Left ventricle myocardium inferior (tissue), 1 donor: ENCODE data around the gene ARRDC5. TPM values are rescaled to one million over a fixed set of nuclear protein-coding genes. Genes with fewer than 3 reads are reported as not detected.
"Not testable (repeated sequence)": the region's sequence is repeated elsewhere in the genome, so short reads cannot be mapped to it uniquely, and the experiment has no call there.

ENCODE experiments used
- DNase-seq: peaks from one replicate; pipeline ENCODE4 v3.0.0-alpha.2; 2020
- H3K27ac ChIP-seq: fragments of 200-600 bp; replicated peaks from 2 replicates; pipeline ENCODE4 v1.8.0; 2021
- H3K27me3 ChIP-seq: fragments of 200-600 bp; 2 replicates; pipeline ENCODE4 v1.8.0; 2021; ENCODE audit warnings: low read depth
- H3K36me3 ChIP-seq: fragments of 200-600 bp; 2 replicates; pipeline ENCODE4 v1.8.0; 2021
- H3K4me1 ChIP-seq: fragments of 200-600 bp; 2 replicates; pipeline ENCODE4 v1.8.0; 2021
- H3K4me3 ChIP-seq: fragments of 200-600 bp; 2 replicates; pipeline ENCODE4 v1.8.0; 2021; ENCODE audit warnings: mild to moderate bottlenecking, moderate library complexity
- H3K9me3 ChIP-seq: fragments of 200-600 bp; replicated peaks from 2 replicates; pipeline ENCODE4 v1.8.0; 2021
- CTCF ChIP-seq: fragments of 200-600 bp; IDR thresholded peaks from 2 replicates; pipeline ENCODE4 v1.8.0; 2021; ENCODE audit warnings: antibody characterized with exemption, mild to moderate bottlenecking, borderline replicate concordance
- intact Hi-C: fragments of 100-400 bp; cut with micrococcal nuclease; formaldehyde crosslinking; loops from one replicate; pipeline ENCODE4 v1.11.0; 2022
- total RNA-seq: library from RNA; stranded (reverse); fragmentation: NEBNext Ultra II Directional; extraction: Animal tissue kit (Norgen Biotek cat#: 25700); gene quantifications from one replicate; pipeline ENCODE4 v1.2.1, GENCODE V29; 2021
- donor health status: DM: no; HTN: yes; CAD: no; lungs with severe emphysema.

Gene ARRDC5
- total RNA-seq, 1 donor from 2014 or later = not detected

- no peaks in the 10 kb centered on the region for H3K27me3 ChIP-seq
- H3K4me1 ChIP-seq = no peaks in the 10 kb centered on the region
- no peak overlapping the region for H3K4me3 ChIP-seq
- TF ChIP-seq CTCF = no peak
- peaks cover 52% of the 10 kb centered on the region for H3K36me3 ChIP-seq
- no peak for DNase-seq
- H3K9me3 ChIP-seq = no peaks in the 10 kb centered on the region
- intact Hi-C loops = no loop called here
- H3K27ac ChIP-seq = no peak overlapping the region
Measured at GRCh38 chr19:4859697-4860096, 43.0 kb downstream of the ARRDC5 start.

DNA sequence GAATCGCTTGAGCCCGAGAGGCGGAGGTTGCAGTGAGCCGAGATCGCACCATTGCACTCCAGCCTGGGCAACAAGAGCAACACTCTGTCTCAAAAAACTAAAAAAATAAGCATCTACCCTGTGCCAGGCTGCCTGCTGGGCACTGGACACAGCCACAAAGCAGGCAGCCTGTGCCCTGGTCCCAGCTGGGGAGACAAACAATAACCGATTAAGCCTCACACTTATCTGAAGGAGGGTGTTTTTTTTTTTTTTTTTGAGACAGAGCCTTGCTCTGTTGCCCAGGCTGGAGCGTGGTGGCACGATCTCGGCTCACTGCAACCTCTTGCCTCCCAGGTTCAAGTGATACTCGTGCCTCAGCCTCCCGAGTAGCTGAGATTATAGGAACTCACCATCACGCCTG, 46.2 kb downstream of the ARRDC5 start:
- H3K4me3 ChIP-seq, intact Hi-C loops, H3K27ac ChIP-seq, H3K4me1 ChIP-seq, H3K9me3 ChIP-seq, DNase-seq, H3K27me3 ChIP-seq: not testable (repeated sequence)
- H3K36me3 ChIP-seq = peaks cover 64% of the 10 kb centered on the region

DNA sequence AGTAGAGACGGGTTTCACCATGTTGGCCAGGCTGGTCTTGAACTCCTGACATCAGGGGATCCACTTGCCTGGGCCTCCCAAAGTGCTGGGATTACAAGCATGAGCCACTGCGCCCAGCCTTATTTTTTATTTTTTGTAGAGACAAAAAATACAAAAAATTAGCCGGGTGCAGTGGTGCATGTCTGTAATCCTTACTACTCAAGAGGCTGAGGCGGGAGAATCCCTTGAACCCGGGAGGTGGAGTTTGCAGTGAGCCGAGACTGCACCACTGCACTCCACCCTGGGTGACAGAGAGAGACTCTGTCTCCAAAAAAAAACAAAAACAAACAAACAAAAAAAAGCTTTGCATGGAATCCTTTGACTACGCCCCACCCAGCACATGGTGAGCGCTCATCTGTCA, 49.2 kb downstream of the ARRDC5 start:
- peaks cover 52% of the 10 kb centered on the region for H3K36me3 ChIP-seq
- DNase-seq, H3K9me3 ChIP-seq, H3K27me3 ChIP-seq, H3K4me3 ChIP-seq, H3K4me1 ChIP-seq, H3K27ac ChIP-seq: not testable (repeated sequence)
- intact Hi-C loops = loop anchor here (5.0 kb wide), 1 partner anchor 41 kb away; no protein-coding TSS in a partner anchor

DNA sequence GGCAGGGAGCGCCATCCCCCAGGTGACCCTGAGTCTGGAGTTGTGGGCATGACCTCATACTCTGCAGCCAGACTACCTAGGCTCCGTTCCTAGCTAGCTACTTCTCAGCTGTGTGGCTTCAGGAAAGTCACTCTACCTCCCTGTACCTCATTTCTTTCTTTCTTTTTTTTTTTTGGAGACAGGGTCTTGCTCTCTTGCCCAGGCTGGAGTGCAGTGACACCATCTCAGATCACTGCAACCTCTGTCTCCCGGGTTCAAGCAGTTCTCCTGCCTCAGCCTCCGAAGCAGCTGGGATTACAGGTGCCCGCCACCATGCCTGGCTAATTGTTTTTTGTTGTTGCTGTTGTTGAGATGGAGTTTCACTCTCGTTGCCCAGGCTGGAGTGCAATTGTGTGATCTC, 50.2 kb downstream of the ARRDC5 start:
- Histone ChIP-seq H3K4me1 (no peaks in the 10 kb centered on the region), H3K9me3 (no peaks in the 10 kb centered on the region), H3K27ac (no peak overlapping the region), H3K36me3 (peaks cover 53% of the 10 kb centered on the region), H3K4me3 (no peak overlapping the region), H3K27me3 (no peaks in the 10 kb centered on the region)
- intact Hi-C loops = loop anchor here (5.0 kb wide), 1 partner anchor 40 kb away; no protein-coding TSS in a partner anchor
- no peak for TF ChIP-seq CTCF
- no peak for DNase-seq

DNA sequence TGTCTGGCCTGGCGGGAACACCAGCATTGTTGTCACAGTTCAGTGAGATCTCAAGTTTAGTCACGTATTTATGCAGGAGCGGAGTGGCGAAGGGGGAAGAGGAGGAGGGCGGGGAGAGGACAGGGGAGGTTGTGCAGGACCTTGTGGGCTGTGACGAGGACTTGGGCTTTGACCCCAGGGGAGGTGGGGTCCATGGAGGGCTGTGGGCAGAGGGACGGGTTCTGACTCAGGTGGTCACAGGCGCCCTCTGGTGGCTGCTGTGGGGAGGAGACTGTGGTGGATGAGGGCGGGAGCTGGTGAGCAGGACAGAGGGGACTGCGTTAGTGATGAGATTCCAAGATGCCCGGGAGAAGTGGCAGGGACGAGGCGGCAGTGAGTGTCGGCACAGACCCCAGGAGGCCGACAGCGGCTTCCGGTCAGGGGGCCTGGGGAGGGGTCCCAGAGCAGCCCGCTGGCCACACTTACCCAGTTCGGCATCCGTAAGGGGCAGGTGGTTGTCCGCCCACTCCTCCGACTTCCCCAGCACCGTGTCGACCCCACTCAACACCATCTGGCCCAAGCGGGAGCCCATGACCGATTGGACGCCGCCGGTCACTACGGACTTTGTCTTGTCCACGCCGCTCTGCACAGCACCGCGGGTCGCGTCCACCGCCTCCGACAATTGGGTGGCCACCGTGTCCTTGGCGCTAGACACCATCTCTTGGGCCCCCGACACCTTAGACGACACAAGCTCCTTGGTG, 51.0 kb downstream of the ARRDC5 start:
- intact Hi-C loops = loop anchor here (5.0 kb wide), 1 partner anchor 39 kb away; no protein-coding TSS in a partner anchor
- H3K27ac ChIP-seq = no peak overlapping the region

GRCh38 chr19:4849019-4849418, 53.7 kb downstream of the ARRDC5 start:
- no peak for TF ChIP-seq CTCF
- H3K36me3 ChIP-seq = peaks cover 58% of the 10 kb centered on the region
- H3K27ac ChIP-seq = no peak overlapping the region
- H3K27me3 ChIP-seq = no peaks in the 10 kb centered on the region
- intact Hi-C loops = no loop called here
- H3K9me3 ChIP-seq = no peaks in the 10 kb centered on the region
- no peak for DNase-seq
- no peaks in the 10 kb centered on the region for H3K4me1 ChIP-seq
- H3K4me3 ChIP-seq = no peak overlapping the region

More for the DNA sequence above, 51.0 kb downstream of the ARRDC5 start:
- H3K4me3 ChIP-seq = no peak overlapping the region
- peak; percentile 92 for TF ChIP-seq CTCF
- no peaks in the 10 kb centered on the region for H3K27me3 ChIP-seq
- peaks cover 51% of the 10 kb centered on the region for H3K36me3 ChIP-seq
- peak; percentile 74 for DNase-seq
- no peaks in the 10 kb centered on the region for H3K4me1 ChIP-seq
- no peaks in the 10 kb centered on the region for H3K9me3 ChIP-seq
